ENCODE measurements around the gene A2M. TPM values are rescaled to one million over a fixed set of nuclear protein-coding genes. Genes with fewer than 3 reads are reported as not detected.

Gene A2M
- total and polyA plus RNA-seq, 2 experiments from 2014 or later: 463 to 567 TPM

DNA sequence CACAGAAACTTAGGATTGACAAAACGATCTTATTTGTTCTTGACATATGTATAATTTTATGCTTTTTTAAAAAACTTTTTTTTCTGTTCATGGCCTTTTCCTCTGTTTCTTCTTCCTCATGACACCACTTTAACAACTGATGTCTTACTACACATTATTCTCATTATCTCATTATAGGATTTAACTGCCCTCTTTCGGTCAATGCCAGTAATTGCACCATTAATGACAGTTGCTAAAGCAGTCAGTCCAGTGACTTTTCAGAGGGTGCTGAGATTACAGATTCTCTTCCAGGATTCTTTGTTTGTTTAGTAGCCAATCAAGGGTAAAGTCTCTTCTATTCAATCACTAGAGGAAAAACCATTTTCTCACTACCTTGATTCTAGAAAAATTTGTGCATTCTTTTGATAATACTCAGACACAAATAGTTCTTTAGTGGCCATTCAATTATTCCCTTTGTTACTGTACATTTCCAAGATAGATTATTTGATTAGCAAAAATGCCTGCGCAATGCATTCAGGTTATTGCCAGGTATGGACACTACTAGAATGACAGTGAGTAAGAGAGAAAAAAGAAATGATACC lies 76.2 kb downstream of the A2M start:
- Histone ChIP-seq H2AFZ (no peak overlapping the region), H4K20me1 (ENCODE audit: insufficient read depth, poor library complexity, severe bottlenecking) (no peaks in the 10 kb centered on the region), H3K27ac (no peak overlapping the region), H3K4me3 (no peak overlapping the region), H3K36me3 (replicated peaks; ENCODE audit: insufficient read depth, low read depth) (no peaks in the 10 kb centered on the region), H3K9me2 (replicated peaks; ENCODE audit: insufficient read depth) (no peaks in the 10 kb centered on the region), H3K4me2 (no peak overlapping the region), H3K27me3 (no peaks in the 10 kb centered on the region), H3K4me1 (ENCODE audit: insufficient read depth) (no peaks in the 10 kb centered on the region), H3K79me2 (no peaks in the 10 kb centered on the region), H3K9me3 (ENCODE audit: low read depth) (no peaks in the 10 kb centered on the region)
- TF ChIP-seq CTCF (IDR thresholded peaks at IDR 0.05; ENCODE audit: poor library complexity) (peak; percentile 73), EZH2 (IDR thresholded peaks at IDR 0.05; ENCODE audit: borderline replicate concordance) (no peak)
- WGBS (ENCODE audit: low lambda C conversion rate, missing lambda C conversion rate): 11% methylated on average over 3 of the region's 3 CpGs
- DNase-seq (ENCODE audit: low spot score): peak; percentile 75

- Histone ChIP-seq H3K27ac (no peak overlapping the region), H3K9me2 (replicated peaks; ENCODE audit: insufficient read depth) (no peaks in the 10 kb centered on the region), H3K27me3 (no peaks in the 10 kb centered on the region), H4K20me1 (ENCODE audit: insufficient read depth, poor library complexity, severe bottlenecking) (no peaks in the 10 kb centered on the region), H3K36me3 (replicated peaks; ENCODE audit: insufficient read depth, low read depth) (no peaks in the 10 kb centered on the region), H3K4me1 (ENCODE audit: insufficient read depth) (no peaks in the 10 kb centered on the region), H3K4me3 (no peak overlapping the region), H3K9me3 (ENCODE audit: low read depth) (no peaks in the 10 kb centered on the region), H3K79me2 (no peaks in the 10 kb centered on the region), H3K4me2 (no peak overlapping the region), H2AFZ (no peak overlapping the region)
- WGBS (ENCODE audit: low lambda C conversion rate, missing lambda C conversion rate): 89% methylated on average over 3 of the region's 3 CpGs
- no peak for DNase-seq (ENCODE audit: low spot score)
- TF ChIP-seq EZH2phosphoT487 (IDR thresholded peaks at IDR 0.05; ENCODE audit: low read depth, severe bottlenecking, unreplicated experiment): no peak
- TF ChIP-seq CTCF (IDR thresholded peaks at IDR 0.05; ENCODE audit: poor library complexity): no peak
- TF ChIP-seq EZH2 (IDR thresholded peaks at IDR 0.05; ENCODE audit: borderline replicate concordance): no peak
Measured at GRCh38 chr12:9037431-9037830, 78.3 kb downstream of the A2M start.

DNA sequence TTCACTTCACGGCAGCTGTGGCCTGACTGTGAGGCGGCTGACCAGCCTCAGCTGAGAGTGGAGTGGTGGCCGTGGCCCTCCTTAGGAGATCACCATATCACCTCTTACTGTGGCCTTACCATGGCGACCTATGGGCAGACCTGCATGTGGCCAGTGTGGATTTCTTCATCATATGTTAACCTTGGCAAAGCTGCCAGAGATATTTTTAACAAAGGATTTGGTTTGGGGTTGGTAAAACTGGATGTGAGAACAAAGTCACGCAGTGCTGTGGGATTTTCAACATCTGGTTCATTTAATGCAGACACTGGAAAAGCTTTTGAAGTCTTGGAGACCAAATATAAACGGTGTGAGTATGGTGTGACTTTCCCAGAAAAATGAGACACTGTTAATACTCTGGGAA lies 79.5 kb downstream of the A2M start:
- no peak overlapping the region for H3K4me3 ChIP-seq
- 84% methylated on average over 6 of the region's 6 CpGs for WGBS (ENCODE audit: low lambda C conversion rate, missing lambda C conversion rate)
- no peak overlapping the region for H2AFZ ChIP-seq

More for the DNA sequence above, 79.5 kb downstream of the A2M start:
- Histone ChIP-seq H3K27ac (no peak overlapping the region), H3K4me1 (ENCODE audit: insufficient read depth) (no peaks in the 10 kb centered on the region), H3K4me2 (no peak overlapping the region), H3K9me2 (replicated peaks; ENCODE audit: insufficient read depth) (no peaks in the 10 kb centered on the region), H3K27me3 (no peaks in the 10 kb centered on the region), H4K20me1 (ENCODE audit: insufficient read depth, poor library complexity, severe bottlenecking) (no peaks in the 10 kb centered on the region), H3K9me3 (ENCODE audit: low read depth) (no peaks in the 10 kb centered on the region), H3K79me2 (no peaks in the 10 kb centered on the region), H3K36me3 (replicated peaks; ENCODE audit: insufficient read depth, low read depth) (no peaks in the 10 kb centered on the region)
- DNase-seq (ENCODE audit: low spot score): no peak
- TF ChIP-seq CTCF (IDR thresholded peaks at IDR 0.05; ENCODE audit: poor library complexity) (no peak), EZH2 (IDR thresholded peaks at IDR 0.05; ENCODE audit: borderline replicate concordance) (no peak), EZH2phosphoT487 (IDR thresholded peaks at IDR 0.05; ENCODE audit: low read depth, severe bottlenecking, unreplicated experiment) (no peak)
